Stimulated activated CD4-positive, alpha-beta T cell treated with anti-CD3 and anti-CD28 coated beads, TNF-alpha, amount 100 ng/mL, for 1 hour (primary cell): ENCODE results near the gene PCDHGA10.
"Not testable (repeated sequence)": the region's sequence is repeated elsewhere in the genome, so short reads cannot be mapped to it uniquely, and the experiment has no call there.

Source experiments
- DNase-seq, 3 donors: peaks; one replicate each; pipeline ENCODE4 v3.0.0-alpha.2; 2020; ENCODE audit warnings: low read depth in 3 of 3, low spot score in 1 of 3

The PCDHGA10 gene

GRCh38 chr5:141412854-141413539 is at the start of gene PCDHGA10:
Gene PCDHGA10 (plus strand): TSS chr5:141412987. CDS start chr5:141413176, 189 bp downstream.
- peak in 2 of 3 donors; percentile 13 to 37 for DNase-seq

- no peak for DNase-seq
Measured at GRCh38 chr5:141363952-141364660, 48.7 kb upstream of the PCDHGA10 start, which contains the start of gene PCDHGA5. Gene PCDHGA5 (plus strand): TSS chr5:141364162. CDS start chr5:141364331, 169 bp downstream.

GRCh38 chr5:141366016-141366896 is 46.5 kb upstream of the PCDHGA10 start:
- no peak for DNase-seq

- peak in 1 of 3 donors; percentile 11 for DNase-seq
Measured at GRCh38 chr5:141369994-141370848, 42.6 kb upstream of the PCDHGA10 start, which contains the start of gene PCDHGB3. Gene PCDHGB3 (plus strand): TSS chr5:141370242. CDS start chr5:141370395, 153 bp downstream.

GRCh38 chr5:141371572-141372475 is 41.0 kb upstream of the PCDHGA10 start:
- DNase-seq = no peak

GRCh38 chr5:141373673-141374317 is 39.0 kb upstream of the PCDHGA10 start, which contains the start of gene PCDHGA6:
Gene PCDHGA6 (plus strand): TSS chr5:141373891. CDS start chr5:141374084, 193 bp downstream.
- no peak for DNase-seq

- no peak for DNase-seq
Measured at GRCh38 chr5:141374627-141375026, 38.2 kb upstream of the PCDHGA10 start.

GRCh38 chr5:141375444-141376155 is 37.2 kb upstream of the PCDHGA10 start:
- DNase-seq = not testable (repeated sequence)

- no peak for DNase-seq
Measured at GRCh38 chr5:141382469-141383294, 30.1 kb upstream of the PCDHGA10 start, which contains the start of gene PCDHGA7. Gene PCDHGA7 (plus strand): TSS chr5:141382742. CDS start chr5:141382900, 158 bp downstream.

GRCh38 chr5:141383345-141383744 is 29.4 kb upstream of the PCDHGA10 start:
- no peak for DNase-seq

GRCh38 chr5:141384471-141385267 is 28.1 kb upstream of the PCDHGA10 start:
- DNase-seq = no peak

GRCh38 chr5:141387557-141388311 is 25.1 kb upstream of the PCDHGA10 start, which contains the start of gene PCDHGB4:
Gene PCDHGB4 (plus strand): TSS chr5:141387698. CDS start chr5:141387885, 187 bp downstream.
- not testable (repeated sequence) for DNase-seq

- no peak for DNase-seq
Measured at GRCh38 chr5:141388661-141389060, 24.1 kb upstream of the PCDHGA10 start.

GRCh38 chr5:141389153-141390042 is 23.4 kb upstream of the PCDHGA10 start:
- DNase-seq = no peak
